IPS DF 4.7 (cell line): ENCODE measurements around the gene RNF20.

Experiments
- DNase-seq: peaks from one replicate; pipeline ENCODE4 v3.0.0-alpha.2; 2013; ENCODE audit warnings: low spot score; ENCODE audit errors: extremely low read depth

The RNF20 gene

DNA sequence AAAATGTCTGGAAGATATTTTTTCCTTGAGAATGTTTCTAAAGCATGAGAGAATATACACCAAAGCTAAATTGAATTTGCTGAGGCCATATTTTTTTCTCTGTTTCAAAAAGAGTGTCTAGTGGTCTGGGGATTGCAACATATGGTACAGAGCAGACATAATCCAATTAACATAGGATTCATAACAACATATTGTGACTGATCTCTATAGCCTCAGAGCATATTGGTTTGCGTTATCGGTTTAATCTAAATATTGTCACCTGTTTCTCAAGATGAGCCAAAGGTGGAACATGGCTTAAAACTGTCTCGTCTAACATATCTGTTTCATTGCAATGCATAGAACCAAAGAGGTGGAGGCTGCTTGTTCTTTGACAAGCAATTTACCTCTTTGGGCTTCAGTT lies 57.2 kb downstream of the RNF20 start:
- no peak for DNase-seq

DNA sequence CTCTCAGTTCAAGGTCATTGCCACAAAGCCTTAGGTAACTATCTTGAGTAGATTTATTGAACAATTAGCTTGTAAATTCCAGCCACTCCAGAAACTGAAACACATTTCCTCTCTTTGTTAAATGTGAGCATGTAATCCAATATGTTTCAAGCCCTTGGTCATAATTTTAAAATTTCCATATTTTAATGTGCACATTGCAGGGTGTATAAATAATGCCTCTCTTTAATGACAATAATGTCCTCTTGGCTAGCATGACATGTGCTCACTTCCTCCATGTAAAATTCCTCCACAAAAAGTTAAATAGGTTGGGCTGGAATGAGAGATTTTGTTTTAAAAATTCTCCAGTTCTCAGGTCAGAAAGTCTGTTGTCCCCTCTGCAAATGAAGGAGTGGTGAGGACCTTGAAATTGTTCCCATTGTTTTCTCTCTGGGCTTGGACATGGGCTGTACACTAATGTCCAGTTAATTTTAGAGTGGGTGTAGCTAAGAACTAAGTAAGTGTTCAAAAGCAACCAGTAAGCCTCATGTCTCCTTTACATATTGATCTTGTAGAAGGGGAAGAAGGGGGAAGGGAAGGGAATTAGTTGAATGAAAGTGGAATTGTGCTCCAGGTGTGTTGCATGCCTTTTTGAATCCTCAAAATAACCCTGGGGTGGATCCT lies 58.3 kb downstream of the RNF20 start:
- no peak for DNase-seq

DNA sequence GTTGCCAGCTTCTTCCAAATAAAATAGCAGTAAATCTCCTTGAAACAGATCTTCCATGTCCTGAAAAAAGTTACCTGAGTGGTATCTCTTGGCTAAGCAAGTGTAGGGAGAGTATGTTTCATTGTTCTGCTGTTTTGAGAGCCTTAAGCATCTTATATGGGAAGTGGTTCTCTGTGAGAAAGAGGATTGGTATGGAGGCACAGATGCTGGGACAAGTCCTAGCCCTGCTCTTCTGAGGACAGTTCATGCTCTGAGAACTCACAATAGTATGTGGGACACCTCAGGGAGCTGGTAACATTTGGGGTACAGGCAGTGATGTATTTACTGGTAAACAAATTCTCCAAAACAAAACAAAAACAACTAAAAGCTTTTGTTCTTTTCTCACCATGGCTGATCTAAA lies 59.1 kb downstream of the RNF20 start:
- no peak for DNase-seq

DNA sequence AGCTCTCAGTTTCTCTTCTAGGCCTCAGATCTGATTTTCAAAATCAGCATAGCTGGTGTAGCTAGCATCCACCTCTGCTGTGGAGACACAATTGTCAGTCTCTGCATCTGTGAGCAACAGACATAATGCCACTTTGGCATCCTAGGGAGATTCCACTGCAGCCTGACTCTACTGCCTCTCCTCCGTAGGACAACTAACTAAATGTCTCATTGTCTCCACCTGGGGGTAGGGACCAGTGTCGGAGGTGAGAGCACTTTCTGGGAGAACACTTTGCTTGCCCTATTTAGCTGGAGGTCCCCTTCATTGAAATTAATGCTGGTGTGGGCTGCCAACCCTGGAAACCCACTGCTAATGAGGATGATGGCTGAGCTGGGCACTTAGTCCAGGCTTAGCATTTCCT lies 59.7 kb downstream of the RNF20 start:
- DNase-seq = no peak

DNA sequence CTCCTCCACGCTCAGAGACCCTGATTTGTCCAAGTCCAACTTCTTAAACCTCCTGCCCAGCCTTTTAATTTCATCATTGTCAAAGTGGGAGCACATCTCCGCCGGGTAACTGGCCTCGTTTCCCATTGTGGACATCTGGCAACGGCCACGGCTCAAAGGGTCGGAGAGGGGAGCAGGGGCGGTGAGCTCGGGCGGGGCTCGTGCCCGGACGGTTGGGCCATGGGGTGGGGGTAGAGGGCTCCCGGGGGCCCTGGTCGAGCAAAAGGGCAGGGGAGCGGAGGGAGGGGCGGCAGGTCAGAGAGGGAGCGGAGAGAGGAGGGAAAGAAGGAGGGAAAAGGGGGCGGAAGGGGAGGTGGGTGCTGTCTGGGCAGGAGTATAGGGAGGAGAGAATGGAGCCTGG lies 61.1 kb downstream of the RNF20 start, which contains the start of gene PPP3R2:
Gene PPP3R2, minus strand, starts transcription at position 174 of the 400 bp plus-strand sequence. Its CDS starts 48 bp downstream, at position 126.
- DNase-seq = no peak

DNA sequence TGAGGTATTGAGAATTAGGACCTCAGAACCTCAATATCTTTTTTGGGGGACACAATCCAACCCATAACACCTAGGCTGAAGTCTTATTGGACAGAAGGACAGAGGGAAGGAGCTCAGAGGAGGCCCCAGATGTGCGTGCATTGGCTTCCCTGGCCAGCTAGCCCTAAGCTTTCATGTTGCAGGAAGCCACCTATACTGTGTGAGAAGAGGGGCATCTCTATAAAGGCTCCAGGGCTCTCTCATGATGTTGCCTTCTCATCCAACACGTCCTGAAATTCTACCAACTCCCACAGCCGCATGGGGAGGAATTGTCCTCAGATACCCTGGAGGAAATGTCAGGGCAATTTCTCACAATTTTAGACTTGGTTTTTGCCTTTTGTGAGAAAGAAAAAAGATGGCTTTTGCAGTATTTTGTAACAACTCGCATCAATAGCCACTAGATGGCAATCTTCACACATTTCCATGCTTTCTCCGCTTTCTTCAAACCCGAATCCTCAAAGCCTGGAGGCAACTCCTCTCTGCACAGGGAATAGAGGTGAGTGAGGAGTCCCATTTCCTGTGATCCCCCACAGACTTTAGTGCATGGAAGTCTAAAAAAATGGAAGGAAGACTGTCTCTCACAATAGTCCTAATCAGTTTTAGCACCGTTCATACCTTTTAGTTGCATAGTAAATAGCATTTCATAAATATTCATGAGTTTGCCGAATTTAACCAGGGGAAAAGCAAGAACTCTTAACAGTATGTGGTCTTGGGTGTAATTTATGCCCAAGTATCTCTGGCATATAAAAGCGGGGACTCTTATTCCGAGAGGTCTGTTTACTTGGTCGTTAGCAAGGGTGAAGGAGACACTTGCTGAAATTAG lies 68.5 kb downstream of the RNF20 start:
- DNase-seq = peak; percentile 62

DNA sequence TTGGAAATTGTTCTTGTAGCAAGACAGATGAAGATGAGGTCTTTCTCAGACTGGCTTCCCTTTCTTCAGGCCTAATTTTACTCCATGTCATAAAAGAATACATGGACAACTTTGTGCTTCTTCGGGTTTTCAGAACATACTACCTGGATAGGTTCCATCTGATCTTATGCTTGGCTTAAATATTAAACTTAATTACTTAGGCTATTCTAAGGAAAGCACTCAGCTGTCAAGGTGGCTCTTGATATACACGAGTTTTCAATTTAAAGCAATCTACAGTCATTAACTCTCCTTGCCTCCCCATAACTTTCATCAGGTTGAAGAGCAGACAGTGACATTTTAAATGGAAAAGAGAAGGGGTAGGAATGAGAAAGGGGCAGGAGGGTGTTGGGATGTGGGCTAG lies 70.6 kb downstream of the RNF20 start:
- DNase-seq = no peak

DNA sequence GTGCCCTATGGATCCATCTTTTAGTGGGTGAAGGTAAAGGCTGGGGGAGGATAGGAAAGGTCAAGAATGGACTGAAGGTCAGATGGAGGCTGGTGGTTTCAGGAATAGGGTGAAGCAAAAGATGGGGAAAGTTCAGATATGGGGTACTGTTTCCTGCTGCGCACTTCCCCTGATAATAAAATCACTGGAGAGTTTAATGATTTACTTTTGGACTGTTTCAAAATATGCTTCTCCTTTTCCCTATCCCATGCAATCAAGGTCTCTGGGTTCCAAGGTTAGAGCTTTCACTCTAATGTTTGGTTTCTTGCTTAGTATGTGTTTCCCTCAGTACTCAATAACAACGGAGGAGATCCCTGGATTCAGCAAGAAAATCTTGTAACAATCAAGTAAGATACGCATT lies 71.9 kb downstream of the RNF20 start:
- DNase-seq = no peak
